GM10266 (cell line): ENCODE measurements around the gene PNPLA1.

Experiments used
- DNase-seq: peaks from one replicate; pipeline ENCODE4 v3.0.0; 2012; ENCODE audit errors: extremely low spot score
- CTCF ChIP-seq: IDR thresholded peaks from 2 replicates; pipeline ENCODE4 v1.5.1; 2012; ENCODE audit warnings: mild to moderate bottlenecking, low read depth; ENCODE audit not compliant: control insufficient read depth, insufficient read depth; ENCODE audit errors: missing control alignments

Gene PNPLA1

DNA sequence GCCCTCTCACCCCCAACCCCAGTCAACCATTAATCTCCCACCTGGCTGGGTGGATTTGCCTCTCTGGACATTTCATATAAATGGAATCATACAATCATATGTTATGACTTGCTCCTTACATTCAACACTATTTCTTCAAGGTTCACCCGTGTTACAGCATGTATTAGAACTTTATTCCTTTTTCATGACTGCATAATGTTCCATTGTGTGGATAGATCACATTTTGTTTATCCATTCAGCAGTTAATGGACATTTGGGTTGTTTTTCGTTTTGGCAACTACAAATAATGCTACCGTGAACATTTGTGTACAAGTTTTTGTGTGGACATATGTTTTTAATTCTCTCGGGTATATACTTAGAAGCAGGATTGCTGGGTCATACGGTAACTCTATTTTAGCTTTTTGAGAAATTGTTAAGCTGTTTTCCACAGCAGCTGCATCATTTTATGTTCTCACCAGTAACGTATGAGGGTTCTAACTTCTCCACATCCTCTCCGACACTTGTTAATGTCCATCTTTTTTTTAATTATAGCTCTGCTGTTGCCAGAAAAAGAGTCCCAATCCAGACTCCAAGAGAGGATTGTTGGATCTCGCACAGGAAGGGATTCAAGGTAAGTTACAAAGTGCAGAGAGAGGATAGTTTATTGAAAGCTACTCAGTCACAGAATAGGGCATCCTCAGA is 82.8 kb downstream of the PNPLA1 start:
- TF ChIP-seq CTCF, result no peak
- no peak for DNase-seq

GRCh38 chr6:36353411-36353915 is 83.6 kb downstream of the PNPLA1 start:
- DNase-seq, result no peak

GRCh38 chr6:36355819-36356218 is 86.0 kb downstream of the PNPLA1 start:
- TF ChIP-seq CTCF, result no peak
- no peak for DNase-seq

More at GRCh38 chr6:36353411-36353915, 83.6 kb downstream of the PNPLA1 start:
- no peak for TF ChIP-seq CTCF

- TF ChIP-seq CTCF, result no peak
- DNase-seq, result peak; percentile 54
Measured at GRCh38 chr6:36357872-36358225, 88.0 kb downstream of the PNPLA1 start.
